ENCODE data around the gene UBP1. TPM values are rescaled to one million over a fixed set of nuclear protein-coding genes. Genes with fewer than 3 reads are reported as not detected.

The UBP1 gene
- total and polyA plus RNA-seq, 2 donors (not counting 1 experiment from before 2014, with no cell fraction given) = 48.1 to 99.7 TPM

GRCh38 chr3:33482111-33482521 lies 41.9 kb upstream of the UBP1 start:
- TF ChIP-seq, protein P1, sequence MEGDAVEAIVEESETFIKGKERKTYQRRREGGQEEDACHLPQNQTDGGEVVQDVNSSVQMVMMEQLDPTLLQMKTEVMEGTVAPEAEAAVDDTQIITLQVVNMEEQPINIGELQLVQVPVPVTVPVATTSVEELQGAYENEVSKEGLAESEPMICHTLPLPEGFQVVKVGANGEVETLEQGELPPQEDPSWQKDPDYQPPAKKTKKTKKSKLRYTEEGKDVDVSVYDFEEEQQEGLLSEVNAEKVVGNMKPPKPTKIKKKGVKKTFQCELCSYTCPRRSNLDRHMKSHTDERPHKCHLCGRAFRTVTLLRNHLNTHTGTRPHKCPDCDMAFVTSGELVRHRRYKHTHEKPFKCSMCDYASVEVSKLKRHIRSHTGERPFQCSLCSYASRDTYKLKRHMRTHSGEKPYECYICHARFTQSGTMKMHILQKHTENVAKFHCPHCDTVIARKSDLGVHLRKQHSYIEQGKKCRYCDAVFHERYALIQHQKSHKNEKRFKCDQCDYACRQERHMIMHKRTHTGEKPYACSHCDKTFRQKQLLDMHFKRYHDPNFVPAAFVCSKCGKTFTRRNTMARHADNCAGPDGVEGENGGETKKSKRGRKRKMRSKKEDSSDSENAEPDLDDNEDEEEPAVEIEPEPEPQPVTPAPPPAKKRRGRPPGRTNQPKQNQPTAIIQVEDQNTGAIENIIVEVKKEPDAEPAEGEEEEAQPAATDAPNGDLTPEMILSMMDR (conservative IDR thresholded peaks at IDR 0.05 in 1 of 2, IDR thresholded peaks at IDR 0.05 in 1 of 2; ENCODE audit: low read depth in 1 of 2, low read length in 2 of 2) = no peak
- TF ChIP-seq EZH2 (IDR thresholded peaks at IDR 0.05; ENCODE audit: low read length, missing control alignments) = no peak
- Histone ChIP-seq H4K20me1 (ENCODE audit: control insufficient read depth, extremely low read depth, insufficient read depth, low read length) (no peaks in the 10 kb centered on the region), H3K4me1 (ENCODE audit: control insufficient read depth, extremely low read depth, insufficient read depth, low read length) (no peaks in the 10 kb centered on the region), H3K27ac (ENCODE audit: insufficient read depth, low read length) (no peak overlapping the region), H3K4me3 (replicated peaks in 1 of 4; ENCODE audit: control extremely low read depth in 1 of 4, insufficient read depth in 1 of 4, low read depth in 3 of 4, low read length in 4 of 4) (no peak overlapping the region), H3K9me3 (ENCODE audit: control insufficient read depth, insufficient read depth, low read depth, low read length) (no peaks in the 10 kb centered on the region), H2AFZ (ENCODE audit: low read length) (no peak overlapping the region), H3K36me3 (ENCODE audit: control insufficient read depth, insufficient read depth, low read length) (no peaks in the 10 kb centered on the region), H3K79me2 (ENCODE audit: control insufficient read depth, insufficient read depth, low read length) (no peaks in the 10 kb centered on the region), H3K27me3 (ENCODE audit: control insufficient read depth, insufficient read depth, low read length) (no peaks in the 10 kb centered on the region), H3K9ac (ENCODE audit: insufficient read depth, low read length) (no peak overlapping the region), H3K4me2 (ENCODE audit: extremely low read depth, insufficient read depth, low read length) (no peak overlapping the region)
- DNase-seq (ENCODE audit: low read depth in 2 of 2) = peak; percentile 18 to 69

DNA sequence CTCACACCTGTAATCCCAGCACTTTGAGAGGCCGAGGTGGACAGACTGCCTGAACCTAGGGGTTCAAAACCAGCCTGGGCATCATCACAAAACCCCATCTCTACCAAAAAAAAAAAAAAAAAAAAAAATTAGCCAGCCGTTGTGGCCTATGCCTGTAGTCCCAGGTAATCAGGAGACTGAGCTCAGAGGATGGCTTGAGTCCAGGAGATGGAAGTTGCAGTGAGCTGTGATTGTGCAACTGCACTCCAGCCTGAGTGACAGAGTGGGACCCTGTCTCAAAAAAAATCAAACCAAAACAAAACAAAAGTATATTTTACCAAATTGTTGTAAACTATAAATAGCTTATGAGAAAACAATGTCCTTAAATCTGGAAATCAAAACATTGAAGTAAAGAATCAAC lies 34.7 kb upstream of the UBP1 start:
- no peaks in the 10 kb centered on the region for H3K79me2 ChIP-seq (ENCODE audit: control insufficient read depth, insufficient read depth, low read length)
- H3K4me2 ChIP-seq (ENCODE audit: extremely low read depth, insufficient read depth, low read length) = no peak overlapping the region
- TF ChIP-seq EZH2 (IDR thresholded peaks at IDR 0.05; ENCODE audit: low read length, missing control alignments) = no peak
- TF ChIP-seq, protein P1 (conservative IDR thresholded peaks at IDR 0.05 in 1 of 2, IDR thresholded peaks at IDR 0.05 in 1 of 2; ENCODE audit: low read depth in 1 of 2, low read length in 2 of 2) = no peak
- H3K27me3 ChIP-seq (ENCODE audit: control insufficient read depth, insufficient read depth, low read length) = no peaks in the 10 kb centered on the region
- no peak overlapping the region for H3K27ac ChIP-seq (ENCODE audit: insufficient read depth, low read length)
- no peak overlapping the region for H2AFZ ChIP-seq (ENCODE audit: low read length)
- H3K9ac ChIP-seq (ENCODE audit: insufficient read depth, low read length) = no peak overlapping the region
- H3K4me1 ChIP-seq (ENCODE audit: control insufficient read depth, extremely low read depth, insufficient read depth, low read length) = no peaks in the 10 kb centered on the region
- no peaks in the 10 kb centered on the region for H3K9me3 ChIP-seq (ENCODE audit: control insufficient read depth, insufficient read depth, low read depth, low read length)
- H4K20me1 ChIP-seq (ENCODE audit: control insufficient read depth, extremely low read depth, insufficient read depth, low read length) = no peaks in the 10 kb centered on the region
- no peaks in the 10 kb centered on the region for H3K36me3 ChIP-seq (ENCODE audit: control insufficient read depth, insufficient read depth, low read length)
- H3K4me3 ChIP-seq (replicated peaks in 1 of 4; ENCODE audit: control extremely low read depth in 1 of 4, insufficient read depth in 1 of 4, low read depth in 3 of 4, low read length in 4 of 4) = no peak overlapping the region
- DNase-seq (ENCODE audit: low read depth in 2 of 2) = no peak

DNA sequence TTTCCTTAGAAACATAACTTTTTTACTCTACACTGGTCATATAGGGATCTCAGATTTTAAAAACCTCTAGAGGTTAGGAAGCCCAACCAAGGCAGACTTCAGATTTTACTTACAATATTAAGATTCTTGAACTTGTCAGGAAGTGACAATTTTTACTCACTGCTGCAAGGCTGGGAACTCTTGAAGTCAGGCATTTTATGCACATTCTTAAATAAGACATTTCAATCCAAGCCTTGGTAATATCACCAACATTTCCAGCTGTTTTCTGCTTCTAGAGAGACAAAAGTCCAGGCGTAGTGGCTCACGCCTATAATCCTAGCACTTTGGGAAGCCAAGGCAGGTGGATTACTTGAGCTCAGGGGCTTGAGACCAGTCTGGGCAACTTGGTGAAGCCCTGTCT lies 33.6 kb upstream of the UBP1 start:
- no peaks in the 10 kb centered on the region for H3K27me3 ChIP-seq (ENCODE audit: control insufficient read depth, insufficient read depth, low read length)
- no peaks in the 10 kb centered on the region for H3K4me1 ChIP-seq (ENCODE audit: control insufficient read depth, extremely low read depth, insufficient read depth, low read length)
- no peak overlapping the region for H3K27ac ChIP-seq (ENCODE audit: insufficient read depth, low read length)
- H2AFZ ChIP-seq (ENCODE audit: low read length) = no peak overlapping the region
- TF ChIP-seq, protein P1 (conservative IDR thresholded peaks at IDR 0.05 in 1 of 2, IDR thresholded peaks at IDR 0.05 in 1 of 2; ENCODE audit: low read depth in 1 of 2, low read length in 2 of 2) = no peak
- TF ChIP-seq EZH2 (IDR thresholded peaks at IDR 0.05; ENCODE audit: low read length, missing control alignments) = no peak
- H3K4me2 ChIP-seq (ENCODE audit: extremely low read depth, insufficient read depth, low read length) = no peak overlapping the region
- H3K79me2 ChIP-seq (ENCODE audit: control insufficient read depth, insufficient read depth, low read length) = no peaks in the 10 kb centered on the region
- no peaks in the 10 kb centered on the region for H3K36me3 ChIP-seq (ENCODE audit: control insufficient read depth, insufficient read depth, low read length)
- H3K4me3 ChIP-seq (replicated peaks in 1 of 4; ENCODE audit: control extremely low read depth in 1 of 4, insufficient read depth in 1 of 4, low read depth in 3 of 4, low read length in 4 of 4) = no peak overlapping the region
- no peaks in the 10 kb centered on the region for H4K20me1 ChIP-seq (ENCODE audit: control insufficient read depth, extremely low read depth, insufficient read depth, low read length)
- no peak for DNase-seq (ENCODE audit: low read depth in 2 of 2)
- no peak overlapping the region for H3K9ac ChIP-seq (ENCODE audit: insufficient read depth, low read length)
- H3K9me3 ChIP-seq (ENCODE audit: control insufficient read depth, insufficient read depth, low read depth, low read length) = no peaks in the 10 kb centered on the region

All from fibroblast of lung (primary cell).